Choroid plexus epithelial cell (primary cell): ENCODE results near the gene FAM171A1.

Experiments used
- DNase-seq: peaks from one replicate; pipeline ENCODE4 v3.0.0-alpha.2; 2010; ENCODE audit warnings: low read depth
- H3K4me3 ChIP-seq: 2 replicates; pipeline ENCODE4 v1.5.1; 2011; ENCODE audit warnings: low read depth, mild to moderate bottlenecking, control low read depth, low read length, moderate library complexity
- CTCF ChIP-seq: conservative IDR thresholded peaks from 2 replicates; pipeline ENCODE4 v1.5.1; 2011; ENCODE audit warnings: low read depth, mild to moderate bottlenecking, control low read depth, inconsistent platforms, low read length, moderate library complexity

Gene FAM171A1

GRCh38 chr10:15223174-15223573, 147.9 kb downstream of the FAM171A1 start:
- H3K4me3 ChIP-seq, result no peak overlapping the region
- no peak for TF ChIP-seq CTCF
- peak; percentile 77 for DNase-seq

DNA sequence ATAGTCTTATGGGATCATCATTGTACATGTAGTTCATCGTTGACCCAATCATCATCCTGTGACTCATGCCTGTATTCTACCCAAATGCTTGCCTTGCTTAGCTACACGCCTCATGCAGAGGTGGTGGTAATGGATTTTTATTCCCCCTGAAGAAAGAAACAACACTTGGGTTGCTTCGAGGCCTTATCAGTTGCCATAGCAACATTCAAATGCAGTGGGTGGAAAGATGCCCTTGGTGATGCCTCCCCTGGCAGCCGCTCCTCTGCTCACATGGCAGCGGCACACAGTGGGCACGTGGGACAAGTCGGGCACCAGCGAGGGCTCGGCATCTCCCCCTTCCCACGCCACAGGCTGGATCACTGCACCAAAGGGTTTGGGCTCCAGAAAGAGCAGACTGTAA, 148.6 kb downstream of the FAM171A1 start:
- DNase-seq, result no peak
- TF ChIP-seq CTCF, result no peak
- no peak overlapping the region for H3K4me3 ChIP-seq

GRCh38 chr10:15220445-15220844, 150.6 kb downstream of the FAM171A1 start:
- no peak for TF ChIP-seq CTCF
- no peak for DNase-seq

GRCh38 chr10:15216700-15217099, 154.4 kb downstream of the FAM171A1 start:
- no peak for TF ChIP-seq CTCF
- H3K4me3 ChIP-seq, result no peak overlapping the region
- no peak for DNase-seq

More at GRCh38 chr10:15220445-15220844, 150.6 kb downstream of the FAM171A1 start:
- H3K4me3 ChIP-seq, result no peak overlapping the region

- DNase-seq, result no peak
- TF ChIP-seq CTCF, result no peak
Observed at GRCh38 chr10:15214237-15214636, 156.9 kb downstream of the FAM171A1 start.

DNA sequence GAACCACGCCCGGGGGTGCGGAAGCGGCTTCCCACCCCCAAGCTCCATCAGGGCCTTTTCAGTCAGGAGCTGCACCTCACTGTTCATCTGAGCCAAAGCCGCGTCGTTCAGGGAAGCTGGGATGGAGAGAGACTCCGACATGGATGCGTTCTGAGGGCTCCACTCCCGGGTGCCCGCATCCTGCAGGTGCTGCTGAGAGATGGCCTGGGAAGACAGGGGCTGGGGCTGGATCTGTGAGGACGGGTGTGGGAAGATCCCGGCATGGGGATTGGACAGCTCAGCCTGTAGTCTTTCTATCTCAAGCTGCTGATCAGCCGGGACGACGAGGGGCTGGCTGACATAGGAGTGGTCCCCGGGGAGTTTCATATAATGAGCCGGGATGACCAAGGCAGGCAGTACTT, 157.6 kb downstream of the FAM171A1 start:
- DNase-seq, result no peak
- TF ChIP-seq CTCF, result no peak
- no peak overlapping the region for H3K4me3 ChIP-seq

More at GRCh38 chr10:15214237-15214636, 156.9 kb downstream of the FAM171A1 start:
- H3K4me3 ChIP-seq, result no peak overlapping the region

GRCh38 chr10:15211464-15211979, 159.6 kb downstream of the FAM171A1 start:
- TF ChIP-seq CTCF, result no peak
- DNase-seq, result peak; percentile 56
- no peak overlapping the region for H3K4me3 ChIP-seq
